Measurements from ENCODE around the gene PPFIBP2. TPM values are rescaled to one million over a fixed set of nuclear protein-coding genes. Genes with fewer than 3 reads are reported as not detected.

PPFIBP2 gene
- total RNA-seq, 2 experiments from 2014 or later = 7.8 to 10.0 TPM

GRCh38 chr11:7639643-7640025, 125.8 kb downstream of the PPFIBP2 start:
- Mint-ChIP-seq H3K27ac (no peak overlapping the region), H3K4me3 (no peak overlapping the region), H3K4me1 (peaks cover 2% of the 10 kb centered on the region), H3K36me3 (no peaks in the 10 kb centered on the region), H3K27me3 (no peaks in the 10 kb centered on the region), H3K9me3 (ENCODE audit: low read depth) (no peaks in the 10 kb centered on the region)
- DNase-seq = no peak
- ATAC-seq = no peak
- CTCF ChIA-PET = no interaction called here

DNA sequence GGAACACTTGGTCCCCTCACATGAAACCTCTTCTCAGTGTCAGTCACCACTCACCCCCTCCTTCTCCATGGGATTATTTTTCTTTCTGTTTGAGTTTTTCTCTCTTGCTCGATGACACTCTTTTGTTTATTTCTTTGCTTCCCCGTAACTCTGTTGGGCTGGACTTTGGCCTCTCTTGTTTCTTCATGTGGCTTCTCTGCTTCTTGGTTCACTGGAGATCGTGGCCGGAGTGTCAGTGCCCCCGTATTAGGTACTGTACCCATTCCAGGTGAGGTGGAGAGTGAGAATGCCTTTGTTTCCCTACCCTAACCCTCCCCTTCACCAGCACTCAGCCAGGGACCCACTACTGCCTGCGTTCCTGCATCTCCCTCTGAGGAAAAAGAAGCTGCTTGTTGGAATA, 127.0 kb downstream of the PPFIBP2 start:
- Mint-ChIP-seq H3K36me3 (no peaks in the 10 kb centered on the region), H3K4me3 (no peak overlapping the region), H3K27ac (no peak overlapping the region), H3K27me3 (no peaks in the 10 kb centered on the region), H3K9me3 (ENCODE audit: low read depth) (no peaks in the 10 kb centered on the region), H3K4me1 (peaks cover 2% of the 10 kb centered on the region)
- CTCF ChIA-PET = no interaction called here
- ATAC-seq (no peak), DNase-seq (no peak)

DNA sequence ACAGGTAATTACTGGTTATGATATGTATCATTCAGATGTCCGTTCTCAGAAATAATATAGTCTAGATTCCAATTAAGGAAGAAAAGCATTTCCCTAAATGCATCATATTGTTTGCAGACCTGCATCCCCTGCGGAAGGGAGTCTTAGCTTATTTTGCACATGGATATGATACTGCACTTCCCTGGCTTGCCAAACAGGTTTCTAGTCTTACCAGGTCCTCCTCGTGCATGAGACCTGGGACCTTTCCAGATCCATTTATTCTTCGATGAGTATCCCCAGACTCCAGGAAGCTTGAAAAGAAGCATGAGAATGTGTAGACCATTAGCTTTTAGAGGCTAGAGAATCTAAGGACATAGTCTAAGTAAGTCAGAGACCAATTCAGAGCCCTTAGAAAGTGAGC, 128.9 kb downstream of the PPFIBP2 start:
- H3K4me3 Mint-ChIP-seq = no peak overlapping the region
- CTCF ChIA-PET = interaction anchor here (1.0 kb wide), 1 partner anchor 23 kb away, joined by 4 read pairs; no protein-coding TSS in a partner anchor
- H3K27me3 Mint-ChIP-seq = no peaks in the 10 kb centered on the region
- no peak overlapping the region for H3K27ac Mint-ChIP-seq
- peaks cover 2% of the 10 kb centered on the region for H3K4me1 Mint-ChIP-seq
- H3K9me3 Mint-ChIP-seq (ENCODE audit: low read depth) = no peaks in the 10 kb centered on the region
- no peaks in the 10 kb centered on the region for H3K36me3 Mint-ChIP-seq
- ATAC-seq = no peak
- DNase-seq = no peak

GRCh38 chr11:7643314-7643713, 129.5 kb downstream of the PPFIBP2 start:
- CTCF ChIA-PET = interaction anchor here (1.0 kb wide), 1 partner anchor 22 kb away, joined by 4 read pairs; no protein-coding TSS in a partner anchor
- DNase-seq = no peak
- no peaks in the 10 kb centered on the region for H3K27me3 Mint-ChIP-seq
- no peak overlapping the region for H3K4me3 Mint-ChIP-seq
- peaks cover 2% of the 10 kb centered on the region for H3K4me1 Mint-ChIP-seq
- no peaks in the 10 kb centered on the region for H3K9me3 Mint-ChIP-seq (ENCODE audit: low read depth)
- ATAC-seq = no peak
- H3K27ac Mint-ChIP-seq = no peak overlapping the region
- H3K36me3 Mint-ChIP-seq = no peaks in the 10 kb centered on the region

DNA sequence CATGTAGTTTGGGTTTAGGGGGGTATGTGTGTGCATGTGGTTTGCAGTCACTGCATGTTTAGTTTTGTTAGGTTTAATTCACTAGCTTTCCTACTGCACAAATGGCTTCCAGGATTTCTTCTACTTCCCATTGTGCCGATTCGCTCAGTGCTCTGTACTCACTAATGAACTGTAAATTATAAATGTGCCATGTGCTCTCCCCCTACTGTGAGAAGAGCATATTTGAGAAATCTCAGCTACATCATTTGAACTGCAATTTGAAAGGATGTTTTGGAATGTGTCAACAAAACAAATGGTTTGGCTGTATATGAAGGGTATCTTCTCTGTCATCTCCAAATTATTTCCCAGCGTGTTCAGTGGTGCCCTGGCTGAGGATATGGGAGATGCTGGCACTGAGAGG, 131.4 kb downstream of the PPFIBP2 start:
- CTCF ChIA-PET = interaction anchor here (1.3 kb wide), 1 partner anchor 12 kb away, joined by 3 read pairs; no protein-coding TSS in a partner anchor
- no peak overlapping the region for H3K27ac Mint-ChIP-seq
- H3K27me3 Mint-ChIP-seq = no peaks in the 10 kb centered on the region
- DNase-seq (no peak), ATAC-seq (no peak)
- no peaks in the 10 kb centered on the region for H3K9me3 Mint-ChIP-seq (ENCODE audit: low read depth)
- H3K36me3 Mint-ChIP-seq = no peaks in the 10 kb centered on the region
- H3K4me1 Mint-ChIP-seq = no peaks in the 10 kb centered on the region
- H3K4me3 Mint-ChIP-seq = no peak overlapping the region

- Mint-ChIP-seq H3K27ac (no peak overlapping the region), H3K36me3 (no peaks in the 10 kb centered on the region), H3K9me3 (ENCODE audit: low read depth) (no peaks in the 10 kb centered on the region), H3K4me1 (no peaks in the 10 kb centered on the region), H3K4me3 (no peak overlapping the region), H3K27me3 (no peaks in the 10 kb centered on the region)
- DNase-seq (no peak), ATAC-seq (no peak)
- CTCF ChIA-PET = interaction anchor here (1.3 kb wide), 1 partner anchor 135 kb away, joined by 3 read pairs; no protein-coding TSS in a partner anchor
These were observed 133.1 kb downstream of the PPFIBP2 start for GRCh38 chr11:7646866-7647265.

- Mint-ChIP-seq H3K4me3 (no peak overlapping the region), H3K27ac (no peak overlapping the region), H3K27me3 (no peaks in the 10 kb centered on the region), H3K9me3 (ENCODE audit: low read depth) (no peaks in the 10 kb centered on the region), H3K4me1 (no peaks in the 10 kb centered on the region), H3K36me3 (no peaks in the 10 kb centered on the region)
- ATAC-seq = no peak
- CTCF ChIA-PET = interaction anchor here (0.8 to 1.3 kb wide), 3 partner anchors 9 to 836 kb away, joined by 3 to 4 read pairs (median 3); no protein-coding TSS in a partner anchor
- DNase-seq = no peak
These were observed 134.5 kb downstream of the PPFIBP2 start for GRCh38 chr11:7648264-7648663.

DNA sequence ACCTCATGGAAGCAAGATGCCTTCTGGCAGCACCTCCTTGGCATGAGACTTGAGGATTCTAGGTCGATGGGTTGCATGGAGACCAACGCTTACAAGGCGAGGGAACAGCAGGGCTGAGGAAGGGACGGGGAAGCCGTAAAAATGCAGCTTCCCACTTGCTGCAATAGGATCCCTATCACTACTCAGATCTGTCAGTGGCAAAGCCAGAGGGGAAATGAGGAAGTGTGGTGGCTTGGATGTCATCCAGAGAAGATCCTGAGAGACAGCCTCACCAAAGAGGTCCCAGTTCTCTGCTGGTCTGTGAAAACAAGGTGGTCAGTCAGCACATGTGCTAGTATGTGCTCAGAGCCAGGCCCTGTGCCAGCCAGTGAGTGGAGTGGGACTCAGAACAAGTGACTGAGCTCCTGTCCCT, 137.3 kb downstream of the PPFIBP2 start:
- CTCF ChIA-PET = no interaction called here
- Mint-ChIP-seq H3K4me1 (no peaks in the 10 kb centered on the region), H3K27me3 (no peaks in the 10 kb centered on the region), H3K27ac (no peak overlapping the region), H3K4me3 (no peak overlapping the region), H3K9me3 (ENCODE audit: low read depth) (no peaks in the 10 kb centered on the region), H3K36me3 (no peaks in the 10 kb centered on the region)
- DNase-seq = no peak
- ATAC-seq = no peak

DNA sequence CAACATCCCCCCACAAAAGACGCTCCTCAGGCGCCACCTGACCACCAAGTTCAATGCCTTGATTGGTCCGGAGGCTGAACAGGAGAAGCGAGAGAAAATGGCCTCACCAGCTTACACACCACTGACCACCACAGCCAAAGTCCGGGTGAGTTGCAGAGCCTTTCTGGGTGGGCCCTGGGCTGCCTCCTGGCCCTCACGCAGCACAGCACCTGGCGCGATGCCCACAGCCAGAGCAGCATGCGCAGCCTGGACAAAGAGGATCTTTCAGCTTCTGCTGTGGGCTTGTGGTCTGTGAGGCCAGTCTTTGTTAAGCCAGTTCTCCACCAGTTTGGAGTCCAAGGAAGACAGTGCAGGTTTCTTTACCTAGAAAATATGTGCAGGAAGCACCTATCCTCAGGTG, 137.9 kb downstream of the PPFIBP2 start:
- CTCF ChIA-PET = no interaction called here
- H3K27ac Mint-ChIP-seq = no peak overlapping the region
- H3K9me3 Mint-ChIP-seq (ENCODE audit: low read depth) = no peaks in the 10 kb centered on the region
- H3K27me3 Mint-ChIP-seq = no peaks in the 10 kb centered on the region
- no peaks in the 10 kb centered on the region for H3K36me3 Mint-ChIP-seq
- H3K4me1 Mint-ChIP-seq = no peaks in the 10 kb centered on the region
- ATAC-seq = no peak
- no peak for DNase-seq
- no peak overlapping the region for H3K4me3 Mint-ChIP-seq

- H3K36me3 Mint-ChIP-seq = no peaks in the 10 kb centered on the region
- CTCF ChIA-PET = interaction anchor here (0.8 to 3.8 kb wide), 2 partner anchors 40 to 142 kb away, joined by 3 to 38 read pairs; partner anchors contain the start of gene PPFIBP2
- no peaks in the 10 kb centered on the region for H3K27me3 Mint-ChIP-seq
- no peaks in the 10 kb centered on the region for H3K4me1 Mint-ChIP-seq
- no peaks in the 10 kb centered on the region for H3K9me3 Mint-ChIP-seq (ENCODE audit: low read depth)
- no peak for ATAC-seq
- no peak overlapping the region for H3K4me3 Mint-ChIP-seq
- no peak overlapping the region for H3K27ac Mint-ChIP-seq
- no peak for DNase-seq
These were observed 140.5 kb downstream of the PPFIBP2 start for GRCh38 chr11:7654195-7654705.

DNA sequence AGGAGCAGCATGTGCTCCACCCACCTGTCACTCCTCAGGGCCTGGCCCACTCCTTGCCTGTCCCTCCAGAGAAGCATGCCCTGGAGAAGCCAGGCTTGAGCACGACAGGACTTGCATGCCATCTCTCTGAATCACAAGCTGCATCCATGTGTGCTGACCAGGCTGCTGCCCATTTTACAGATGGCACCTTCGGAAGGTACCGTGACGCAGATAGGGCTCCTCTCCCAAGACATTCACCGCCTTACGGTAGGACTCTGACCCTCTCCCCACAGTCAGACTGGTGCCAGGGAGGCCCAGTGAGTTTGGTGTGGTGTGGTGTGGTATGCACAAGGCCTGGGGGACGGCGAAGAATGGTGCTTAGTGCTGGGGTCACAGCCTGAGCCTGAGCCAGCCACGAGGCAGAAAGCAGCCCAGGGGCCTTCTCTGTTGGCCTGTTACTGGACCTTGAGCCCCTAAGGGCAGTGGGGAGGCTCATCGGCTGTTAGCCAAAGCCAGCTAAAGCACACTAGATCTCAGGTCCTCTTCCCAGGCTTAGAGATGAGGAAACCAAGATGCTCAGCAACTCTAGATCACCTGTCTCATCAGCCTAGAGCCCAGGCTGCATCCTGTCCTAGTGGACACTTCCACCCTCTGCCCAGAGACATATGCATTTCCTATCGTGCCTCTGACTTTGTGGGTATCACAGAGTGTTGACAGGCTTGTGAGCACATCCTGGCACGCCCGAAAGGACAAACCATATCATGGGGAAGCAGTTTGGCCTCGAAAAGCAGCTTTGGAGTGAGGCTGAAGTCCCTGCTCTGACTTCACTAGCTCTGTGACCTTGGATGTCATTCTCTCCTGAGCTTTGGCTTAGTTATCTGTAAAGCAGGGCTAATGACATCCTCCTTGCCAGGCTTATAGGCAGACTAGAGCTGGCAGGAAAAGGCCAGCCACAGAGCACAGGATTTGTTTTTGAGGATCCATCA, 141.7 kb downstream of the PPFIBP2 start:
- Mint-ChIP-seq H3K4me1 (no peaks in the 10 kb centered on the region), H3K36me3 (no peaks in the 10 kb centered on the region), H3K4me3 (no peak overlapping the region), H3K27me3 (no peaks in the 10 kb centered on the region), H3K9me3 (ENCODE audit: low read depth) (no peaks in the 10 kb centered on the region), H3K27ac (no peak overlapping the region)
- CTCF ChIA-PET = interaction anchor here (1.5 to 3.8 kb wide), 2 partner anchors 10 to 143 kb away, joined by 4 to 38 read pairs; partner anchors contain the start of gene PPFIBP2
- no peak for ATAC-seq
- no peak for DNase-seq

DNA sequence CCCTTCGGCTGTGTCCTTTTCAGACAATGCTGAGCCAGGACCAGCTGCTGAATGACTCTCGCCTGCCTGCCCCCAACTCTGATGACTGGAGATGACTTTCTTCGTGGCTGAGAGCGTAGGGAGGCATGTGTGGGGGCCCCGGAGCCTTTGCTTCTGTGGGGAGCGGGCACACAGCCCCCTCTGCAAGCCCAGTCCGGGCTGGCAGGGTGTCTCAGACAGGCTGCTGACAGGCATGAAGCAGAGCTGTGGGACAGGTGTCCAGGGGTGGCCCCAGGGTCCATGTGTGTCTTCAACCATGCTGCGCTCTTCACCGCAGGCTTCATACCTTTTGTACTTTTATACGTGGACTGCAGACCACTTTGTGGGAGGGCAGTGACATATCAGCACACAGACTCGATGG, 142.9 kb downstream of the PPFIBP2 start:
- no peak overlapping the region for H3K27ac Mint-ChIP-seq
- no peaks in the 10 kb centered on the region for H3K4me1 Mint-ChIP-seq
- no peak overlapping the region for H3K4me3 Mint-ChIP-seq
- ATAC-seq (no peak), DNase-seq (peak; percentile 22)
- CTCF ChIA-PET = interaction anchor here (0.8 to 3.8 kb wide), 12 partner anchors 8 to 215 kb away, joined by 3 to 38 read pairs (median 4); partner anchors contain the start of gene PPFIBP2
- no peaks in the 10 kb centered on the region for H3K27me3 Mint-ChIP-seq
- H3K9me3 Mint-ChIP-seq (ENCODE audit: low read depth) = no peaks in the 10 kb centered on the region
- H3K36me3 Mint-ChIP-seq = no peaks in the 10 kb centered on the region

DNA sequence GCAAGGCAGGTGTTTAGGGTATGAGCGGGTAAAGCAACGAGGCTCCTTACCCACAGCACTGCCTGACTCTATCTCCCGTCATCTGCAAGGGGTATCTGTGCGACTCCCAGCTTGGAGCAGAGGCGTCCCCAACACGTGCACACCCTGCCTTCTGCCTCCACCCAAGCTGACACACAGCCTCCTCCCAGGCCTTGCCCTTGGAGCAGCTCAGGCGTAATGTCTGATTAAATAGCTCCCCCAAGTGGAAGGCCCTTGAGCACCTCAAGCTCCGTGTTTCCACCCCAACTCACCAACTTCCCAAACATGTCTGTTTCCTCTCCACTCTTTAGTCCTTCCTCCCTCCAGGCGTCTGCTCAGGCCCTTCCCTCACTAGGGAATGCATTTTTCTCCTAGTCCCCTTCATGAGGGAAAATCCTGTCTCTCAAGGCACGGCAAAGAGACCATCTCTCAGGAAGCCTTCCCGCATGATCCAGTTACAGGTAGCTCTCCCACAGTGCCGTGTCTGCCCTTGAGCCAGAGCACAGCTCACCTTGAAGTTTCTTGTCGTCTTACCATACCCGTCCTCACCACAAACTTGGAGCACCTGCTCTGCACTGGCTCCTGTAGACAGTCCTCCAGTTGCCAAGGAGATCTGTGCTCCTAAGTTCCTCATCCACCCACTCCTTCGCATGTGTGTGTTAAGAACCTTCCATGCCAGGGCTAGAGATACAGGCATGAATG, 143.7 kb downstream of the PPFIBP2 start:
- no peaks in the 10 kb centered on the region for H3K9me3 Mint-ChIP-seq (ENCODE audit: low read depth)
- no peaks in the 10 kb centered on the region for H3K4me1 Mint-ChIP-seq
- CTCF ChIA-PET = interaction anchor here (0.8 to 3.8 kb wide), 15 partner anchors 8 to 215 kb away, joined by 3 to 38 read pairs (median 4); partner anchors contain the start of gene PPFIBP2
- DNase-seq = peak; percentile 54
- peak; percentile 76 for ATAC-seq
- H3K4me3 Mint-ChIP-seq = no peak overlapping the region
- no peaks in the 10 kb centered on the region for H3K27me3 Mint-ChIP-seq
- no peaks in the 10 kb centered on the region for H3K36me3 Mint-ChIP-seq
- H3K27ac Mint-ChIP-seq = no peak overlapping the region
